GM18868 (cell line): ENCODE results near the gene TOMM7.
"Not testable (repeated sequence)": the region's sequence is repeated elsewhere in the genome, so short reads cannot be mapped to it uniquely, and the experiment has no call there.

Source experiments
- ATAC-seq: cut with Tn5 transposase; IDR thresholded peaks from one replicate; pipeline ENCODE4 v1.9.1; 2021; ENCODE audit warnings: mild to moderate bottlenecking, moderate library complexity; ENCODE audit not compliant: unreplicated experiment

Gene TOMM7

DNA sequence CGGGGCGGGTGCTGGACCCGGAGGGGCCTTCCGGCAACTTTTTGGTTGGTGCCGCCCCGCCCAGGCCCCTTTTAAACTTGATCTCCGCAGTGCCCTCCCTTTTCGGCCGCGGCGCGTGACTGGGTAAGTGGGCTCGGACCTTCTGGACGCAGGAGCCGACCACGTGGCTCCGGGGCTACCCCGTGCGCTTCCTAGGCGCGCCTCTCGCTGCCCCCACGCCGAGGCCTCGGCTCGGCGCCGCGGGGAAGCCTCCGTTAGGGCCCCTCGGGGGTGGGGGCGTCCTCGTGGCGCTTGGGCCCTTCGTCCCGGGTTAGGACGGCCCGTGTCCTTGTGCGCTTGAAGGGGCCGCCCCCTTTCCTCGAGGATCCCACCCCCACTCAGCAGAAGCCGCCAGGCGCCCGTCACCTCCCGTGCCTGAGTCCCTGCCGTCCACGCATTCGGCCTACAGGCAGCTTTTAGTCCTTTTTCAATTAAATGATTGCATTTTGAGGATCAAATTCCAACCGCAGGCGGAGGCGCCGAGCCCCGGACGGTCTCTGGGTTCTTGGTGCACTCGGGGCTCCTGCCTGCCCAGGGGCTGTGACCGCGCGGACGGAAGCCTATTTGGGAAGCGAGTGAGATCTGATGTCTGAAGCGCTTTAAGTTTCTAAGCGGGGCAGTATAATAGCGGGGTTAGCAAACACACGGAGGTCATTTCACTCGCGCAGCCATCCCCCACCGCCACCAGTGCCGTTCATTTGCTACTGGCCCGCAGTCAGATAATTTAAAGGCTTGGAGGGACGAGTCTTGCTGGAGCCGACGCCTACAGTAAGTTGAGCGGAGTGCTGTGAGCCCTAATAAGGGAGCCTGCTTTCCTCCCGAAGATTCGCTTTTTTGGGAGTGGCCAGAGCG is 31.8 kb upstream of the TOMM7 start:
- ATAC-seq: peak; percentile 84

- ATAC-seq: peak; percentile 36
Measured at GRCh38 chr7:22853674-22854157, 31.1 kb upstream of the TOMM7 start.

- ATAC-seq: no peak
Measured at GRCh38 chr7:22853138-22853537, 30.5 kb upstream of the TOMM7 start.

- ATAC-seq: no peak
Measured at GRCh38 chr7:22851145-22851544, 28.5 kb upstream of the TOMM7 start.

DNA sequence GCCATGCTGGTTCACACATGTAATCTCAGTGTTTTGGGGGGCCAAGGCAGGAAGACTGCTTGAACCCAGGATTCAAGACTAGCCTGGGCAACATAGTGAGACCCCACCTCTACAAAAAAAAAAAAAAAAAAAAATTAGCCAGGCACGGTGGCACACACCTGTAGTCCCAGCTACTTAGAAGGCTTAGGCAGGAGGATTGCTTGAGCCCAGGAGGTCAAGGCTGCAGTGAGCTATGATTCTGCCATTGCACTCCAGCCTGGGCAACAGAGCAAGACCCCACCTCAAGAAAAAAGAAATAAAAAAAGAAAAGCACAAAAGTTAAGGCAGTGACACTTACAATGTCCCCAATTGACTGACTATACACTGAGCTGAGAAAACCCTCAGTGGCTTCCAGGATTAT is 27.7 kb upstream of the TOMM7 start:
- not testable (repeated sequence) for ATAC-seq

DNA sequence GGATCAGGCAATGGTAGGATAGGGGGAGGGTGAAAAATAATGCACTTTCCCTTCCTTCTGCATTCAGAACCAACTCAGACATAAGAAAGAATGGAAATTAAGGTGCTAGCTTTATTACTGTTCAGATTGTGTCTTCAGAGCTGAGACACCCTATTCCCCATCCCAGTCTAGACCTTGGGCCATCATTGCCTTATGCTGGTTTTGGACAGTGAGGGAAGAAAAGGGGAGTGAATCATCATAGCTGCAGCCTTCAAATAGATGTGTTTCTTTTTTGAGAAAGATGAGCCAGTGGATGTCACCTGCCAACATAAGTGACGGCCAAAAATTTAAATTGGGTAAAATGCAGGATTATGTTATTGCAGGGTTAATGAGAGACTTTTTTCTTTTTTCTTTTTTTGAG is 27.0 kb upstream of the TOMM7 start:
- no peak for ATAC-seq

DNA sequence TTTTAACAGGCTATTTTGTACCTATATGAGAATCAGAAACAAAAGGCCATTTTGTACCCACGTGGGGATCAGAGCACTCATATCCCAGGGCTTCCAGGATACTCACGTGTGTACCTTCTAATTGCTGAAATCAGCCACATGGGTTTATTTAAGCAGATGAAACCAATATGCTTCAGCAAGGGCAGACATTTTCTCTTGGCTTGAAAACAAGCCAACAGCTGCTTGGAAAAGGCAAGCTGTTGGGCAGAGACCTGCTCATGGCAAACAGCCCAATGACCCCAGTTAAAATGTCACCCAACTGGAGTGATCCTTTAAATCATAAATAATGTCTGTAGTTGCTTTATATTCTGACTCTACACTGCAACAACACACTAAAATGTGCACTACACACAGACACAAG is 26.5 kb upstream of the TOMM7 start:
- no peak for ATAC-seq

DNA sequence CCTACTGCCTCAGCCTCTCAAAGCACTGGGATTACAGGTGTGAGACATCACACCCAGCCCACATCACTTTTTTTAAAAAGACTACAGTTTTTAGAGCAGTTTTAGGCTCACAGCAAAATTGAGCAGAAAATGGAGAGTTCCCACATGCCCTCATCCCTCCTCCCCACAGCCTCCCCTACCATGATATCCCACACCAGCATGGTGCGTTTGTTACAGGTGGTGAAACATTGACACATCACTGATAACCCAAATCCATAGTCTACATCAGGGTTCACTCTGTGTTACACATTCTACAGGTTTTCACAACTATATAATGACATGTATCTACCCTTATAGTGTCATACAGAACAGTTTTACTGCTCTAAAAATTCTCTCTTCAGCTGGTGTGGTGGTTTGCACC is 24.3 kb upstream of the TOMM7 start:
- ATAC-seq: no peak

DNA sequence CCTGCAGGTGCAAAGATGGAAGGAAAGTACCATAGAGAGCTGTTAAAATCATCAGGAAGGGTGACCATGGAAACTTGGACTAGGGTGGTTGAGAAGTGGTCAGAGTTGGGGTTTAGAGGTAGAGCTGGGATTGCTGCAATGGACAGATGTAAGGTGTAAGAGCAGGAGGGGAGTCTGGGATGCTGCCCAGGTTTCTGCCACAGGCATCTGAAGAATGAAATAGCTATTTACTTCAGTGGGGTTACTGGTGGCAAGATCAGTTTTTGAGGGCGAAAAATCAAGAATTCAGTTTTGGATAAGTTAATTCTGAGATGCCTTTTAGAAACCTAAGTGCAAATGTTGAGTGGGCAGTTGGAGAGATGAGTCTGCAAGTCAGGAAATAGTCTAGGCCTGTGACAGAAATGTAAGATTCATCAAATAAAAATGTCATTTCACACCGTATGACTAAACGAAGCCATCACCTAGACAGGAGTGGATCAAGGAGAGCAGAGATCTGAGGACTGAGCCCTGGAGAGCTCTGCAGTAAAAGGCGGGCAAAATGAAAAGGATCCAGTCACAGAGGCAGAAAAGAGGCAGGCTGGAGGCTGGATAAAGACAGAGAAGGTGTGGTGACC is 22.7 kb upstream of the TOMM7 start:
- no peak for ATAC-seq

- no peak for ATAC-seq
Measured at GRCh38 chr7:22843681-22844309, 21.1 kb upstream of the TOMM7 start.

DNA sequence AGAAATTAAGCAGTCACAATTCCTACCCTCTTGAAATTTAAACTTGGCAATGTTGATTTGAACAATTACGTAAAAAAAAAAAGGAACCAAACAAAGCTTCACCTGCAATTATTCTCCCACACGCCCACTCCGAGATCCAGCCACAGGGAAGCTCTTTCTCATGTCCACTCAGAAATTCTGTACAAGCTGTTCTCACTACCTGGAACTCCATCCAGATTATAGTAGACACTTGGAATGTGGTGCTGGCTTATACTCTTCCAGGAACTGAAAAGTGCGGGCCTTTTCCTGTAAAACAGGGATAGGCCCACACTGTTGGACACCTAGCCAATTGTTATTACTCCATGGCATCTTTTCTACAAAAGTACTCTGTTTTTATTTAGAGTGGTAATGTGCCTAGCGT is 20.3 kb upstream of the TOMM7 start:
- no peak for ATAC-seq

GRCh38 chr7:22842383-22842941 is 19.8 kb upstream of the TOMM7 start:
- no peak for ATAC-seq

DNA sequence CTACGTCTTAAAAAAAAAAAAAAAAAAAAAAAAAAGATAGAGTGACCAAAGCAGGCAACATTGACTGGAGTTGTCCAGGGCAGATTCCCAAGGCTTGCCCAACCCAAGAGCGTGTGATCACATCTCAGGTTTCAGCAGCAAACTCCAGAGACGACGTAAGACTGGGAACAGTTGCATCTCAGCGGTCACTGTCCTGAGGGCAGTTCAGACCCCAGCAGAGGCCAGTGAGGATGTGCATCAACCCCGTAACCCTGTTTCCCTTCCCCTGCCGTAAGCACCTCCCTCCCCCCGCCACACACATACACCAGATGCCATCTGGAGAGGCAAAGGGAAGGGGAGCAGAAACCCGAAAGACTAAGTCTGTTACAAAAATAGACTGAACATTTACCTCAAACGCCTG is 19.3 kb upstream of the TOMM7 start:
- no peak for ATAC-seq

DNA sequence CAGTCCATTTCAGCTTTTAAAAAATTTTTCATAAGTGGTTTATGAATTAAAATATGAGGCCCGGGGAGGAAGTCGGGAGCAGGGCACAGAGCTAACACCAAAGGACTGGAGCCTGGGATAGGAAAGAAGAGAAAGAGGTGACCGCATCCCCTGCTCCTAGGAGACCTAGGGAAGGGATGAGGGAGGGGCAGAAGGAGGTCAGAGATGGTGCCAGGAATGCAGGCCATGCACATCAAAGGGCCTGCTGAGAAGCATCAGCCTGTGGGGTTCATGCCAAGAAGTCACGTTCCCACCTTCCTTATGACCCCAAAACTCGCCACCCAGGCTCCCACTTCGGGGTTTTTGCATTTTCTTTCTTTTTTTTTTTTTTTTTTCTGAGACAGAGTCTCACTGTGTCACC is 14.7 kb upstream of the TOMM7 start:
- no peak for ATAC-seq

GRCh38 chr7:22836506-22836905 is 13.9 kb upstream of the TOMM7 start:
- ATAC-seq: not testable (repeated sequence)

DNA sequence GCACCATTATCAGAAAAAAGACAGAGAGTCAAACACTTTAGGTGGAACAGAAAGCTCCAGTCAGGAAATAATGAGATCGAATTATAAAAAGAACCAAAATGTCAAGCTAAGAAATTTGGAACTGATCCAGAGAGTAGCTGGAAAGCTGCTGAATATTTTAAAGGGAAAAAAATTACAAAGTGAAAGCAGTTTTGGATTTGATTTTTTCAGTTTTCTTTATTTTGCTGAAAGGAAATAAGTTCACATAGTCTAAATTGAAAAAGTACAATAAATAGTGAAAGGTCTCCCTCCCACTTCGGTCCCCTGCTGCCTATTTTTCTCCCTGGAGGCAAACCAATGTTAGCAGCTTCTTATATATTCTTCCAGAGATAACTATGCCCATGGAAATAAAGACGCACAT is 11.3 kb upstream of the TOMM7 start:
- ATAC-seq: no peak

DNA sequence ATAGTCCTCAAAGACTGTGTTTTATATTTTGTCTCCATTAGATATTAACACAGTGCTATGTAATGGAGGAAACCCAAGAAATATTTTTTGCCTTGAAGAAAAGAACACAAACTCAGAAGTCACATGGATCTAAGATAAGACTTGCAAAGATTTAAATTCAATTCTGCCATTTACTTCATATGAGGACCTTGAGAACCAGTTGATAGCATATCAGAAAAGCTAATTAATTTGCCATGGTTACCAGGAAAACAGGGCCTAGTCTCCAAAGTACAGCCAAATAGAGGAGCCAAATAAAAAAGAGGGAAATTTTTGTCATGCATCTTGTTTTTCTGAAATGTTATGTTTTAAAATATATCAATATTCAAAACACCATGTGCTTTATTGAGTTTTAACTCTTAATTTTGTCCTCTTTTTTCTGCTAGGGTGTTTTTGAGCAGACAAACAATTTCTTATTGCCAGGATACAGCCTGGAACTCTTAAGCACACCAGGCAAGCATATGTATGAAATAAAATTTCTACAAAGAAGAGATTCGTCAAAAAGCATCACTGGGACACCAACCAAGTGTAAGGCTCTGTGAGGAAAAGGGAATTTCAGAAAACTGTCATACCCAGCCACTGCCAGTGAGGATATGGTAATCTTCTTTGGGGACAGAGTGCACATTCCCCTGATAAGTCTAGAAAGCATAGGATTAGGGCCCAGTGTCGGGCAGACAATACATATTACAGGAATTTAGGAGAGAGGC is 10.6 kb upstream of the TOMM7 start:
- ATAC-seq: no peak

DNA sequence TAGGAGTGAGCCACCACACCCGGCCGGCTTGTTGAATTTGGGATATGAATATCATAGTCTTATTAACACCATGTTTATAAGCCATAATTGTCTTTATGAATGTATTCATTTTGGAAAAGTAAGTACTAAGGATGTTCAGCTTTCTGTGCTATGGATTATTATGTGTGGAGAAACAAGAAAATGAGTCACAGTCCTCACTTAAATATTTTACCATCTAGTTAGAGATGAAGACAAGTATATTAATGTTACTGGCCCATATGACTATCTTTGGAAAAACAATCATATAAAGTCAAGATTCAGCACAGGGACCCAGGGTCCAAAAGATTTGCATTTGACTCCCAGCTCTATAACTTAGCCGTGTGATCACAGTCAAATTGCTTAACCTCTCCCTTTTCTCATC is 9.8 kb upstream of the TOMM7 start:
- no peak for ATAC-seq

- ATAC-seq: no peak
Measured at GRCh38 chr7:22831602-22832305, 9.1 kb upstream of the TOMM7 start.

- no peak for ATAC-seq
Measured at GRCh38 chr7:22827563-22827962, 4.9 kb upstream of the TOMM7 start.
